Measurements from ENCODE around the gene ANOS1. TPM values are rescaled to one million over a fixed set of nuclear protein-coding genes. Genes with fewer than 3 reads are reported as not detected.
"Not testable (repeated sequence)": the region's sequence is repeated elsewhere in the genome, so short reads cannot be mapped to it uniquely, and the experiment has no call there.

The ANOS1 gene
- polyA plus RNA-seq, 12 donors, result 21.7 to 53.3 (median 30.8) TPM; not detected in 1

GRCh38 chrX:8636497-8636896 is 95.4 kb downstream of the ANOS1 start:
- no peak for DNase-seq

GRCh38 chrX:8635812-8636211 is 96.1 kb downstream of the ANOS1 start:
- DNase-seq, result no peak

- DNase-seq, result no peak
Observed at GRCh38 chrX:8632924-8633323, 99.0 kb downstream of the ANOS1 start.

- DNase-seq, result no peak
Observed at GRCh38 chrX:8629871-8630270, 102.1 kb downstream of the ANOS1 start.

- DNase-seq, result no peak
Observed at GRCh38 chrX:8627796-8628195, 104.1 kb downstream of the ANOS1 start.

GRCh38 chrX:8607326-8607725 is 124.6 kb downstream of the ANOS1 start:
- DNase-seq, result no peak

- peak; percentile 52 for DNase-seq
Observed at GRCh38 chrX:8604131-8604530, 127.8 kb downstream of the ANOS1 start.

- DNase-seq, result peak; percentile 17
Observed at GRCh38 chrX:8591501-8591900, 140.4 kb downstream of the ANOS1 start.

- no peak for DNase-seq
Observed at GRCh38 chrX:8586953-8587352, 145.0 kb downstream of the ANOS1 start.

GRCh38 chrX:8579602-8580001 is 152.3 kb downstream of the ANOS1 start:
- no peak for DNase-seq

- no peak for DNase-seq
Observed at GRCh38 chrX:8576821-8577220, 155.1 kb downstream of the ANOS1 start.

- no peak for DNase-seq
Observed at GRCh38 chrX:8565729-8566128, 166.2 kb downstream of the ANOS1 start.

GRCh38 chrX:8548446-8548845 is 183.5 kb downstream of the ANOS1 start:
- DNase-seq, result no peak

GRCh38 chrX:8546715-8547114 is 185.2 kb downstream of the ANOS1 start:
- no peak for DNase-seq

- DNase-seq, result no peak
Observed at GRCh38 chrX:8520791-8521190, 211.1 kb downstream of the ANOS1 start.

- no peak for DNase-seq
Observed at GRCh38 chrX:8520178-8520577, 211.8 kb downstream of the ANOS1 start.

GRCh38 chrX:8504451-8504850 is 227.5 kb downstream of the ANOS1 start:
- no peak for DNase-seq

GRCh38 chrX:8502101-8502500 is 229.8 kb downstream of the ANOS1 start:
- not testable (repeated sequence) for DNase-seq

- no peak for DNase-seq
Observed at GRCh38 chrX:8500203-8500602, 231.7 kb downstream of the ANOS1 start.

GRCh38 chrX:8495036-8495435 is 236.9 kb downstream of the ANOS1 start:
- DNase-seq, result not testable (repeated sequence)

GRCh38 chrX:8484360-8484949 is 247.5 kb downstream of the ANOS1 start:
- DNase-seq, result no peak
